Stimulated activated CD8-positive, alpha-beta memory T cell treated with anti-CD3 and anti-CD28 coated beads, Interleukin-12 subunit alpha, Interleukin-12 subunit beta, amount 100 ng/mL, for 4 hours (primary cell): ENCODE data around the gene ARSB.

Experiments
- DNase-seq: peaks from one replicate; pipeline ENCODE4 v3.0.0-alpha.2; 2020; ENCODE audit warnings: low read depth

ARSB gene

GRCh38 chr5:78985116-78985724 is at the start of gene ARSB:
Gene ARSB (minus strand): TSS chr5:78985310. CDS start chr5:78985248, 62 bp downstream.
- peak; percentile 40 for DNase-seq

- DNase-seq: no peak
Observed at GRCh38 chr5:79032782-79033181, 47.7 kb upstream of the ARSB start.

GRCh38 chr5:79032031-79032695 is 47.1 kb upstream of the ARSB start:
- DNase-seq: no peak

- DNase-seq: no peak
Observed at GRCh38 chr5:79031485-79031867, 46.4 kb upstream of the ARSB start.

GRCh38 chr5:79030663-79031484 is 45.8 kb upstream of the ARSB start:
- no peak for DNase-seq

GRCh38 chr5:79025054-79025472 is 40.0 kb upstream of the ARSB start:
- DNase-seq: no peak

GRCh38 chr5:79023947-79024346 is 38.8 kb upstream of the ARSB start:
- DNase-seq: no peak

- DNase-seq: no peak
Observed at GRCh38 chr5:79023348-79023747, 38.2 kb upstream of the ARSB start.

GRCh38 chr5:79022771-79023170 is 37.7 kb upstream of the ARSB start:
- DNase-seq: no peak

- DNase-seq: no peak
Observed at GRCh38 chr5:79021753-79022152, 36.6 kb upstream of the ARSB start.

- DNase-seq: no peak
Observed at GRCh38 chr5:79020861-79021561, 35.9 kb upstream of the ARSB start.

GRCh38 chr5:79014631-79015030 is 29.5 kb upstream of the ARSB start:
- no peak for DNase-seq

GRCh38 chr5:79011869-79012268 is 26.8 kb upstream of the ARSB start:
- DNase-seq: no peak

GRCh38 chr5:79011219-79011836 is 26.2 kb upstream of the ARSB start:
- no peak for DNase-seq

- DNase-seq: no peak
Observed at GRCh38 chr5:79008362-79008761, 23.3 kb upstream of the ARSB start.

- DNase-seq: no peak
Observed at GRCh38 chr5:79007872-79008271, 22.8 kb upstream of the ARSB start.

- DNase-seq: no peak
Observed at GRCh38 chr5:79005936-79006631, 21.0 kb upstream of the ARSB start.

GRCh38 chr5:79005151-79005550 is 20.0 kb upstream of the ARSB start:
- DNase-seq: no peak

GRCh38 chr5:79002374-79002773 is 17.3 kb upstream of the ARSB start:
- DNase-seq: no peak

- no peak for DNase-seq
Observed at GRCh38 chr5:79001471-79001870, 16.4 kb upstream of the ARSB start.

- DNase-seq: no peak
Observed at GRCh38 chr5:78997090-78997489, 12.0 kb upstream of the ARSB start.
